Hematopoietic multipotent progenitor cell treated with erythropoietin and hydrocortisone succinate and interleukin-3 and kit ligand, for 6 days (in vitro differentiated cells): Measurements from ENCODE around the gene TPRG1.

Experiments
- DNase-seq: peaks from one replicate; pipeline ENCODE4 v3.0.0-alpha.2; 2015

TPRG1 gene

DNA sequence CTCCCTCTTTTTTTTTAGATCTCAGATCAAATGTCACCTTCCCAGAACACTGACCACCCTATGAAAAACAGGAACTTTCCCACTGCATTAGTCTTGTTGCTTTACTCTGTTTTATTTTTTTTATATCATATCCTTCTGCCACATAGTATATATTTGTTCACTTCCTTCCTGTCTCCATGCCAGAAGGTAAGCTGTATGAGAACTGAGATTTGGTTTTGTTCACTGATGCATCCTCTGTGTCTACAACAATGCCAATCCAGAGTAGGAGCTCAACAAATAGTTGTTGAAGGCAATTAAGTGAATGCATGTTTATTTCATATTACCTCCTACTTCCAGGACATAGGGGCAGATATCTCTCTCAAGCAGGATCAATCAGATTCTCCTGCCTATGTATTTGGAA is 114.4 kb downstream of the TPRG1 start:
- no peak for DNase-seq

GRCh38 chr3:189286916-189287315 is 115.1 kb downstream of the TPRG1 start:
- DNase-seq, result no peak

GRCh38 chr3:189288348-189289235 is 116.8 kb downstream of the TPRG1 start:
- DNase-seq, result no peak

DNA sequence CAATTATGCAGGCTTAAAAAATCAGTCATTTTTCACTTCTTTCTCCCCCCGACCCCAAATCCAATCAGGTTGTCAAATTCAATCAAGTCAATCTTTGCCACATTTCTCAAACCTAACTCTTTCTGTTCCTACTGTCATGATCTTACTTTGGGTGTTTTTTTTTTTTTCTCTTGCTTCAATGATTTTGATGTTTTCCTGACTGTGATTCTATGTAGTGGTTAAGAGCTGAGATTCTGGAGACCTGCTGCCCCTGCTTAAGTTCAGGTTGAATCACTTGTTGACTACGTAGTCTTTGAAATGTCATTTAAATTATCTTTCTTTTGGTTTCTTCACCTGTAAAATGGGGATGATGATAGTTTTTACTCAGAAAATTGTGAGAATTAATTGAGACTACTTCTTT is 117.5 kb downstream of the TPRG1 start:
- DNase-seq, result no peak

- DNase-seq, result no peak
Measured at GRCh38 chr3:189292667-189293484, 121.1 kb downstream of the TPRG1 start.

DNA sequence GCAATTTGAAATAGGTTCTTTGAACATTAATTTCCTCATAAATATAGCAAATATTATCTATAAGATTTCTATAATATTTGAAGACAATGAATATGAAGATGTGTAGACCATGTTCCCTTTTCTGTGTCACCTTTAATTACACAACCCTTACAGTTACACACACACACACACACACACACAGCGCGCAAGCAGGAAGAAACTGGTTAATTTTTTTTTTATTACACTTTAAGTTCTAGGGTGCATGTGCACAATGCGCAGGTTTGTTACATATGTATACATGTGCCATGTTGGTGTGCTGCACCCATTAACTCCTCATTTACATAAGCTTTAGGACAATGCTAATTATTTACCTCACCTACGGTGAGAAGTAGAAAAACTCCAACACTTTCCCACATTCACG is 122.9 kb downstream of the TPRG1 start:
- no peak for DNase-seq

GRCh38 chr3:189295089-189295488 is 123.3 kb downstream of the TPRG1 start:
- DNase-seq, result no peak

GRCh38 chr3:189297932-189298331 is 126.2 kb downstream of the TPRG1 start:
- no peak for DNase-seq

- no peak for DNase-seq
Measured at GRCh38 chr3:189298469-189299375, 127.0 kb downstream of the TPRG1 start.

GRCh38 chr3:189300345-189300744 is 128.6 kb downstream of the TPRG1 start:
- no peak for DNase-seq

DNA sequence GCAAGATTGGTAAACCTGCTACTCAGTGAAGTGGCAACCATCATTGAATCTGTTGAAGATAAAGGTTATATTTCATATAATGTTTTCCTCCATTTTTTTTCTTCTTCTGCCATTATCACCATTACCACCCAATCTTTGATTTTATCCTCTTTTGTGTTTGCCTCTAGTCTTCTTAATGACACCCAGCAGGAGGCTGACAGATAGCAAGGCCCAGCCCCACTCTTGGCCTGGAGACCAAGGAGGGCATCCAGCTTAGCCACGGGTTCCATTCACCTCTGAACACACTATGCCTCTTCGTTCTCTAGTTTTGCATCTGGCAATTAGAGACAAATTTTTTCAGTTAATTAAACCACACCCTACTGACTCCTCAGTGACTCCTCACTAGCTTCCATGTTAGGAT is 129.7 kb downstream of the TPRG1 start:
- no peak for DNase-seq

- DNase-seq, result no peak
Measured at GRCh38 chr3:189303584-189303983, 131.8 kb downstream of the TPRG1 start.

GRCh38 chr3:189304465-189305351 is 132.9 kb downstream of the TPRG1 start:
- DNase-seq, result no peak

GRCh38 chr3:189305412-189305811 is 133.6 kb downstream of the TPRG1 start:
- DNase-seq, result no peak

DNA sequence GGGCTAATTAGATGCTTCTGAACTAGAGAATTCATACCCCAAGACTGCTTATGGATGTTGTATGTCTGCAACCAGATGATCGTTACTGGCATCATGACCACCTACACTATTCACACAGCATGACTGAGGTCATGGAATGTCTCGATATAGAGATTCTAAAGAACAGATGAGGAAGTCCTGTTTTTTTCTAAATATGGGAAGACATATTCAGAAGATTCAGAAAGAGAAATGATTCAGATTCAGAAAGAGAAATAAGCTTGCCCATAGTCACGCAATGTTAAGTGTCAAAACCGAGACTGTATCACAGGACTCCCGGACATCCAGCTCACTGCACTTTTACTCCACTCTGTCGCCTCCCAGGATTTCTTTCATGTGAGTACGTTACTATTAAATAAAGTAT is 136.2 kb downstream of the TPRG1 start:
- DNase-seq, result no peak

GRCh38 chr3:189308608-189309007 is 136.8 kb downstream of the TPRG1 start:
- no peak for DNase-seq

GRCh38 chr3:189309400-189309975 is 137.7 kb downstream of the TPRG1 start:
- no peak for DNase-seq

- no peak for DNase-seq
Measured at GRCh38 chr3:189311521-189311920, 139.8 kb downstream of the TPRG1 start.

- no peak for DNase-seq
Measured at GRCh38 chr3:189312866-189313265, 141.1 kb downstream of the TPRG1 start.

GRCh38 chr3:189316296-189317019 is 144.7 kb downstream of the TPRG1 start:
- no peak for DNase-seq

- no peak for DNase-seq
Measured at GRCh38 chr3:189317911-189318310, 146.1 kb downstream of the TPRG1 start.
